H1 (cell line): ENCODE results near the gene TOMM40L. TPM values are rescaled to one million over a fixed set of nuclear protein-coding genes. Genes with fewer than 3 reads are reported as not detected.

Source experiments
- CTCF ChIA-PET: fragments of 300-600 bp; sonication (Branson Sonifier 250); formaldehyde crosslinking; loops from one replicate; lab custom pipeline; 2021; ENCODE audit not compliant: partially characterized antibody; lab: Charles Lee
- POLR2A ChIA-PET: fragments of 300-600 bp; sonication (Branson Sonifier 250); formaldehyde crosslinking; loops from one replicate; lab custom pipeline; 2021; ENCODE audit warnings: inconsistent platforms; ENCODE audit not compliant: partially characterized antibody; lab: Charles Lee
- DNase-seq, 2 experiments: peaks; one replicate each; pipeline versions ENCODE4 v3.0.0 to v3.0.0-alpha.2; 2010 to 2022; ENCODE audit warnings: low spot score in 2 of 2, low read depth in 1 of 2, mixed read lengths in 1 of 2
- FAIRE-seq: peaks from 2 replicates; lab custom pipeline; 2011; peaks lifted over from hg19 to GRCh38; lab: Jason Lieb, UNC
- H2AFZ ChIP-seq: 2 replicates; pipeline ENCODE4 v1.8.1; 2012; ENCODE audit warnings: low read length, inconsistent platforms
- H2AK5ac ChIP-seq: 2 replicates; pipeline ENCODE4 v1.6.1; 2013; ENCODE audit warnings: low read depth, low read length
- H2BK120ac ChIP-seq: replicated peaks from 2 replicates; pipeline ENCODE3; 2013; ENCODE audit warnings: low read depth, low read length, inconsistent platforms
- H2BK12ac ChIP-seq: 2 replicates; pipeline ENCODE4 v1.6.1; 2013; ENCODE audit warnings: low read depth, low read length
- H2BK15ac ChIP-seq: 2 replicates; pipeline ENCODE4 v1.6.1; 2013; ENCODE audit warnings: low read length
- H2BK20ac ChIP-seq: 2 replicates; pipeline ENCODE4 v1.6.1; 2013; ENCODE audit warnings: low read length
- H2BK5ac ChIP-seq: 2 replicates; pipeline ENCODE4 v1.6.1; 2013; ENCODE audit warnings: low read depth, low read length
- H3K14ac ChIP-seq: 2 replicates; pipeline ENCODE4 v1.6.1; 2013; ENCODE audit warnings: inconsistent platforms; ENCODE audit not compliant: insufficient read length
- H3K18ac ChIP-seq: 2 replicates; pipeline ENCODE4 v1.6.1; 2013; ENCODE audit warnings: low read length; ENCODE audit errors: extremely low read depth
- H3K23ac ChIP-seq: 2 replicates; pipeline ENCODE4 v1.6.1; 2013; ENCODE audit warnings: inconsistent platforms; ENCODE audit not compliant: insufficient read length
- H3K23me2 ChIP-seq: 2 replicates; pipeline ENCODE4 v1.6.1; 2013; ENCODE audit warnings: low read depth, low read length
- H3K27ac ChIP-seq: 2 replicates; pipeline ENCODE4 v1.6.1; 2011; ENCODE audit warnings: low read depth, low read length, inconsistent platforms
- H3K27me3 ChIP-seq, 4 experiments: replicated peaks in 1 of 4; 1 replicate in 1 of 4; 2 replicates in 3 of 4; pipeline versions ENCODE4 v1.6.1 to v1.8.1; 2011 to 2013; ENCODE audit warnings: low read length in 3 of 4, mild to moderate bottlenecking in 3 of 4, inconsistent platforms in 2 of 4, mixed read lengths in 2 of 4, moderate library complexity in 1 of 4; ENCODE audit not compliant: control insufficient read depth in 3 of 4, insufficient read depth in 3 of 4; ENCODE audit errors: extremely low read depth in 1 of 4
- H3K36me3 ChIP-seq, 4 experiments: 2 replicates each; pipeline versions ENCODE4 v1.6.1 to v1.8.1; 2011 to 2013; ENCODE audit warnings: mild to moderate bottlenecking in 4 of 4, low read length in 3 of 4, moderate library complexity in 2 of 4, control low read depth in 1 of 4, inconsistent platforms in 1 of 4; ENCODE audit not compliant: insufficient read depth in 4 of 4, control insufficient read depth in 2 of 4
- H3K4ac ChIP-seq: replicated peaks from 2 replicates; pipeline ENCODE3; 2013; ENCODE audit warnings: low read length, low read depth, mixed read lengths, inconsistent platforms; ENCODE audit not compliant: insufficient read length
- H3K4me1 ChIP-seq, 4 experiments: replicated peaks in 1 of 4; 1 replicate in 1 of 4; 2 replicates in 3 of 4; pipeline versions ENCODE4 v1.6.1 to v1.8.1; 2011 to 2013; ENCODE audit warnings: low read length in 3 of 4, inconsistent platforms in 2 of 4, mixed read lengths in 1 of 4; ENCODE audit not compliant: insufficient read depth in 4 of 4, control insufficient read depth in 3 of 4
- H3K4me2 ChIP-seq, 2 experiments: 2 replicates each; pipeline versions ENCODE4 v1.6.1 to v1.8.1; 2011 to 2013; ENCODE audit warnings: low read depth in 2 of 2, low read length in 2 of 2, control low read depth in 1 of 2, inconsistent platforms in 1 of 2, mild to moderate bottlenecking in 1 of 2; ENCODE audit not compliant: insufficient read depth in 1 of 2
- H3K4me3 ChIP-seq, 4 experiments: fragments of 200-600, 300-600 bp in 1 of 4; sonication (generic), shearing (Covaris generic), sonication (Bioruptor Twin) in 1 of 4; 2 replicates each; pipeline versions ENCODE4 v1.5.1 to v1.8.1; 2011 to 2016; ENCODE audit warnings: low read length in 4 of 4, low read depth in 3 of 4, control low read depth in 2 of 4, inconsistent platforms in 2 of 4, mild to moderate bottlenecking in 2 of 4, mixed read lengths in 1 of 4, moderate library complexity in 1 of 4; ENCODE audit not compliant: insufficient read depth in 2 of 4; ENCODE audit errors: extremely low read depth in 1 of 4
- H3K56ac ChIP-seq: replicated peaks from 2 replicates; pipeline ENCODE3; 2013; ENCODE audit warnings: low read depth, mild to moderate bottlenecking, mixed read lengths, low read length, inconsistent platforms; ENCODE audit not compliant: insufficient read length
- H3K79me1 ChIP-seq: 2 replicates; pipeline ENCODE4 v1.6.1; 2013; ENCODE audit warnings: low read depth, low read length, control low read depth
- H3K79me2 ChIP-seq, 2 experiments: 2 replicates each; pipeline versions ENCODE4 v1.6.1 to v1.8.1; 2012 to 2013; ENCODE audit warnings: low read length in 2 of 2, mild to moderate bottlenecking in 2 of 2, inconsistent platforms in 1 of 2; ENCODE audit not compliant: insufficient read depth in 2 of 2, control insufficient read depth in 1 of 2
- H3K9ac ChIP-seq, 4 experiments: replicated peaks in 1 of 4; 1 replicate in 1 of 4; 2 replicates in 3 of 4; pipeline versions ENCODE4 v1.6.1 to v1.8.1; 2011 to 2013; ENCODE audit warnings: low read depth in 3 of 4, low read length in 3 of 4, control low read depth in 2 of 4, mild to moderate bottlenecking in 2 of 4, moderate library complexity in 2 of 4, inconsistent platforms in 1 of 4; ENCODE audit errors: extremely low read depth in 1 of 4
- H3K9me3 ChIP-seq, 2 experiments: 2 replicates each; pipeline versions ENCODE4 v1.6.1 to v1.8.1; 2012 to 2013; ENCODE audit warnings: mild to moderate bottlenecking in 2 of 2, moderate library complexity in 2 of 2, control low read depth in 1 of 2, inconsistent platforms in 1 of 2, low read depth in 1 of 2, low read length in 1 of 2, mixed read lengths in 1 of 2; ENCODE audit not compliant: insufficient read depth in 2 of 2
- H4K20me1 ChIP-seq, 2 experiments: replicated peaks in 1 of 2; 2 replicates each; pipeline versions ENCODE3 to v1.8.1; 2011 to 2013; ENCODE audit warnings: inconsistent platforms in 2 of 2, low read length in 2 of 2, mild to moderate bottlenecking in 1 of 2; ENCODE audit not compliant: insufficient read depth in 2 of 2, control insufficient read depth in 1 of 2
- H4K5ac ChIP-seq: 2 replicates; pipeline ENCODE4 v1.6.1; 2013; ENCODE audit warnings: low read length, low read depth, mixed read lengths, inconsistent platforms; ENCODE audit not compliant: insufficient read length
- H4K8ac ChIP-seq: 2 replicates; pipeline ENCODE4 v1.8.0; 2013; ENCODE audit warnings: mild to moderate bottlenecking, moderate library complexity, low read length, inconsistent platforms; ENCODE audit not compliant: insufficient read depth; ENCODE audit errors: extremely low read depth
- H4K91ac ChIP-seq: replicated peaks from 2 replicates; pipeline ENCODE3; 2013; ENCODE audit warnings: low read length, mixed read lengths, inconsistent platforms; ENCODE audit not compliant: insufficient read length
- BRCA1 ChIP-seq: IDR thresholded peaks from 2 replicates; pipeline ENCODE4 v1.6.1; 2012; ENCODE audit warnings: low read depth, low read length, improper control_type of control experiment
- CBX8 ChIP-seq: fragments of 300-800, 300-1000 bp; sonication (generic); IDR thresholded peaks from 2 replicates; pipeline ENCODE4 v1.7.1; 2016; ENCODE audit warnings: low read depth, low read length, borderline replicate concordance
- GTF2F1 ChIP-seq: IDR thresholded peaks from 2 replicates; pipeline ENCODE4 v1.6.1; 2012; ENCODE audit warnings: low read depth, low read length, improper control_type of control experiment, borderline replicate concordance
- HDAC6 ChIP-seq: IDR thresholded peaks from one replicate; pipeline ENCODE4 v1.7.1; 2012; ENCODE audit warnings: low read depth, mild to moderate bottlenecking, inconsistent platforms, low read length, moderate library complexity
- JUND ChIP-seq: IDR thresholded peaks from 2 replicates; pipeline ENCODE4 v1.6.1; 2011; ENCODE audit warnings: mild to moderate bottlenecking, improper control_type of control experiment, low read length
- SRF ChIP-seq: IDR thresholded peaks from 2 replicates; pipeline ENCODE4 v1.6.1; 2011; ENCODE audit warnings: mild to moderate bottlenecking, low read depth, low read length, moderate library complexity
- TAF1 ChIP-seq: IDR thresholded peaks from 2 replicates; pipeline ENCODE4 v1.6.1; 2011; ENCODE audit warnings: mild to moderate bottlenecking, low read depth, low read length
- TEAD4 ChIP-seq: IDR thresholded peaks from 2 replicates; pipeline ENCODE4 v1.6.1; 2012; ENCODE audit warnings: low read depth, low read length, inconsistent platforms, mixed read lengths
- WGBS, 2 experiments: shearing (Covaris generic) in 1 of 2; methylation state at CpG; one replicate each; pipeline versions ENCODE4 v1.1.6 to v1.1.7; 2013 to 2015; ENCODE audit warnings: low lambda C conversion rate in 2 of 2, mixed read lengths in 2 of 2, inconsistent platforms in 1 of 2, low coverage in 1 of 2, missing lambda C conversion rate in 1 of 2; ENCODE audit not compliant: insufficient replicate concordance in 2 of 2, insufficient coverage in 1 of 2, insufficient read length in 1 of 2; ENCODE audit errors: extremely low coverage in 1 of 2, missing lambda C conversion rate in 1 of 2; 5-methylcytosine and 5-hydroxymethylcytosine counted together
- polyA plus RNA-seq, 7 experiments: library from polyadenylated mRNA; depleted of rRNA in 3 of 7; stranded (reverse) in 5 of 7; unstranded in 2 of 7; fragments of >200 nt in 5 of 7; fragments of 200-250 nt in 2 of 7; gene quantifications; 1 replicate in 5 of 7; 2 replicates in 1 of 7; 4 replicates in 1 of 7; pipeline versions ENCODE4 v1.2.1 to v1.2.3, GENCODE V29; 2011 to 2013; ENCODE audit warnings: missing spikeins in 2 of 7, mixed read lengths in 2 of 7
- total RNA-seq: library from RNA; stranded (reverse); fragmentation: NEBNext Ultra II Directional; extraction: Animal tissue kit (Norgen Biotek cat#: 25700); gene quantifications from 2 replicates; pipeline ENCODE4 v1.2.1, GENCODE V29; 2021

The TOMM40L gene
- total and polyA plus RNA-seq, 2 of the 8 experiments (the other 6 are each of a cell fraction or from before 2014, with no cell fraction given): 11.4 to 15.0 TPM

DNA sequence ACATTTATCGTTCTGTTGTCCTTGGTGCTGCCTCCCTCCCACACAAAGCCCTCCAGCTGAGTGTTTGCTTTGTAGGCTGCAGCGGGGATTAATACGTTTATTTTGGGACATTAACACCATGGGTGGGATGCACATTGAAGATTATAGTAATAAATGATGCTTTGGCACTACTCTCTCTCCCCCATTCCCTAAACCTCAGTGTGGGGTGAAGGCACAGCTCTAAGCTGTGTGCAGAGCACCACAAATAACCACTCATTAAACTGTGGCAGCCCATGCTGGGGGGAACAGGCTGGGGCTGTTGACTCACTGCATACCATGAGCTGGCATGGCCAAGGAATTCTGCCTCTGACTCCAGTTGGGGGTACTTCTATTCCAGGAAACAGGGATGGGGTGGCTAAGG is 40.3 kb downstream of the TOMM40L start:
- Histone ChIP-seq H4K8ac (no peak overlapping the region), H4K5ac (no peak overlapping the region), H3K56ac (no peak overlapping the region), H2BK120ac (no peak overlapping the region), H3K79me2 (no peaks in the 10 kb centered on the region), H3K4ac (peak overlapping the region; percentile 76), H2BK15ac (no peak overlapping the region), H3K79me1 (no peaks in the 10 kb centered on the region), H3K9me3 (no peaks in the 10 kb centered on the region), H4K20me1 (no peaks in the 10 kb centered on the region), H3K27ac (no peak overlapping the region), H3K4me2 (no peak overlapping the region), H3K9ac (no peak overlapping the region), H2AK5ac (no peak overlapping the region), H3K4me1 (peaks cover under 1 to 11% (median 2%) of the 10 kb centered on the region in 4 experiments; a peak in 4 of 7 replicates), H3K36me3 (no peaks in the 10 kb centered on the region), H2BK12ac (no peak overlapping the region), H2BK5ac (no peak overlapping the region), H3K23me2 (no peaks in the 10 kb centered on the region), H3K18ac (no peak overlapping the region), H3K4me3 (no peak overlapping the region), H2AFZ (no peak overlapping the region), H3K27me3 (no peaks in the 10 kb centered on the region; a peak in 2 of 7 replicates), H3K23ac (no peak overlapping the region), H2BK20ac (no peak overlapping the region), H4K91ac (no peak overlapping the region), H3K14ac (no peak overlapping the region)
- FAIRE-seq (no peak), DNase-seq (no peak)
- POLR2A ChIA-PET: interaction anchor here (0.9 to 1.8 kb wide), 4 partner anchors 8 to 64 kb away, joined by 3 to 8 read pairs (median 4); partner anchors contain the start of genes NDUFS2 and PCP4L1
- TF ChIP-seq HDAC6 (no peak), TEAD4 (peak; percentile 48; the same call in 1 of the 2 replicates), CBX8 (no peak), BRCA1 (no peak), SRF (no peak), TAF1 (no peak), GTF2F1 (no peak), JUND (no peak)
- 70% methylated on average over 3 of the region's 3 CpGs; no CpG with 5 or more reads in 1 of the 2 experiments for WGBS, 2 experiments
- CTCF ChIA-PET: interaction anchor here (0.8 to 3.2 kb wide), 14 partner anchors 9 to 116 kb away, joined by 3 to 18 read pairs (median 4); partner anchors contain the start of gene ADAMTS4
